Measurements from ENCODE around the gene DVL1.
"Not testable (repeated sequence)": the region's sequence is repeated elsewhere in the genome, so short reads cannot be mapped to it uniquely, and the experiment has no call there.

DVL1 gene

GRCh38 chr1:1373815-1374588, 24.8 kb upstream of the DVL1 start:
- DNase-seq (ENCODE audit: low read depth, low spot score) = no peak

- no peak for DNase-seq (ENCODE audit: low read depth, low spot score)
Measured at GRCh38 chr1:1373051-1373814, 24.0 kb upstream of the DVL1 start.

GRCh38 chr1:1371746-1372711, 22.8 kb upstream of the DVL1 start:
- peak; percentile 76 for DNase-seq (ENCODE audit: low read depth, low spot score)

- DNase-seq (ENCODE audit: low read depth, low spot score) = no peak
Measured at GRCh38 chr1:1371364-1371745, 22.1 kb upstream of the DVL1 start.

GRCh38 chr1:1370771-1371300, 21.6 kb upstream of the DVL1 start:
- DNase-seq (ENCODE audit: low read depth, low spot score) = no peak

GRCh38 chr1:1370094-1370493, 20.9 kb upstream of the DVL1 start:
- not testable (repeated sequence) for DNase-seq (ENCODE audit: low read depth, low spot score)

GRCh38 chr1:1367315-1367714, 18.1 kb upstream of the DVL1 start:
- no peak for DNase-seq (ENCODE audit: low read depth, low spot score)

GRCh38 chr1:1366699-1367066, 17.5 kb upstream of the DVL1 start:
- DNase-seq (ENCODE audit: low read depth, low spot score) = no peak

GRCh38 chr1:1365875-1366698, 16.9 kb upstream of the DVL1 start:
- no peak for DNase-seq (ENCODE audit: low read depth, low spot score)

GRCh38 chr1:1364266-1364665, 15.0 kb upstream of the DVL1 start:
- no peak for DNase-seq (ENCODE audit: low read depth, low spot score)

- peak; percentile 85 for DNase-seq (ENCODE audit: low read depth, low spot score)
Measured at GRCh38 chr1:1361982-1362423, 12.8 kb upstream of the DVL1 start.

GRCh38 chr1:1361233-1361981, 12.2 kb upstream of the DVL1 start:
- DNase-seq (ENCODE audit: low read depth, low spot score) = no peak

GRCh38 chr1:1360506-1361169, 11.4 kb upstream of the DVL1 start:
- peak; percentile 98 for DNase-seq (ENCODE audit: low read depth, low spot score)

GRCh38 chr1:1359664-1360468, 10.6 kb upstream of the DVL1 start:
- DNase-seq (ENCODE audit: low read depth, low spot score) = peak; percentile 85

GRCh38 chr1:1359308-1359663, 10.1 kb upstream of the DVL1 start:
- peak; percentile 87 for DNase-seq (ENCODE audit: low read depth, low spot score)

GRCh38 chr1:1358433-1359271, 9.4 kb upstream of the DVL1 start, which contains the start of gene MXRA8:
Gene MXRA8 (minus strand): TSS chr1:1358555. CDS start chr1:1358504, 51 bp downstream.
- peak; percentile 95 for DNase-seq (ENCODE audit: low read depth, low spot score)

GRCh38 chr1:1357871-1358432, 8.7 kb upstream of the DVL1 start:
- peak; percentile 65 for DNase-seq (ENCODE audit: low read depth, low spot score)

All from astrocyte of the hippocampus (primary cell).